H1 (cell line): ENCODE data around the gene ADAMTS13. TPM values are rescaled to one million over a fixed set of nuclear protein-coding genes. Genes with fewer than 3 reads are reported as not detected.

Source experiments
- EZH2 ChIP-seq: fragments of 200-600 bp; sonication (generic); IDR thresholded peaks from 2 replicates; pipeline ENCODE4 v1.7.1; 2012; ENCODE audit warnings: low read depth, mild to moderate bottlenecking, moderate library complexity, low read length, inconsistent platforms; ENCODE audit not compliant: severe bottlenecking
- FOSL1 ChIP-seq: IDR thresholded peaks from 2 replicates; pipeline ENCODE4 v1.6.1; 2011; ENCODE audit warnings: mild to moderate bottlenecking, low read depth, low read length, moderate library complexity; ENCODE audit not compliant: insufficient read depth
- HDAC6 ChIP-seq: IDR thresholded peaks from one replicate; pipeline ENCODE4 v1.7.1; 2012; ENCODE audit warnings: low read depth, mild to moderate bottlenecking, inconsistent platforms, low read length, moderate library complexity
- NRF1 ChIP-seq: IDR thresholded peaks from 2 replicates; pipeline ENCODE4 v1.6.1; 2011; ENCODE audit warnings: mild to moderate bottlenecking, low read depth, low read length, improper control_type of control experiment
- POU5F1 ChIP-seq: IDR thresholded peaks from 2 replicates; pipeline ENCODE4 v1.6.1; 2011; ENCODE audit warnings: low read depth, mild to moderate bottlenecking, low read length, moderate library complexity
- polyA plus RNA-seq, 7 experiments: library from polyadenylated mRNA; depleted of rRNA in 3 of 7; stranded (reverse) in 5 of 7; unstranded in 2 of 7; fragments of >200 nt in 5 of 7; fragments of 200-250 nt in 2 of 7; gene quantifications; 1 replicate in 5 of 7; 2 replicates in 1 of 7; 4 replicates in 1 of 7; pipeline versions ENCODE4 v1.2.1 to v1.2.3, GENCODE V29; 2011 to 2013; ENCODE audit warnings: missing spikeins in 2 of 7, mixed read lengths in 2 of 7
- total RNA-seq: library from RNA; stranded (reverse); fragmentation: NEBNext Ultra II Directional; extraction: Animal tissue kit (Norgen Biotek cat#: 25700); gene quantifications from 2 replicates; pipeline ENCODE4 v1.2.1, GENCODE V29; 2021

The ADAMTS13 gene
- total and polyA plus RNA-seq, 2 of the 8 experiments (the other 6 are each of a cell fraction or from before 2014, with no cell fraction given), result 4.4 to 5.8 TPM

GRCh38 chr9:133445293-133445969, 23.3 kb downstream of the ADAMTS13 start (continued):
- TF ChIP-seq HDAC6, result no peak
- no peak for TF ChIP-seq FOSL1
- TF ChIP-seq POU5F1, result no peak
- TF ChIP-seq NRF1, result no peak
- TF ChIP-seq EZH2, result no peak
